ENCODE measurements around the gene UGP2.
"Not testable (repeated sequence)": the region's sequence is repeated elsewhere in the genome, so short reads cannot be mapped to it uniquely, and the experiment has no call there.

UGP2 gene

DNA sequence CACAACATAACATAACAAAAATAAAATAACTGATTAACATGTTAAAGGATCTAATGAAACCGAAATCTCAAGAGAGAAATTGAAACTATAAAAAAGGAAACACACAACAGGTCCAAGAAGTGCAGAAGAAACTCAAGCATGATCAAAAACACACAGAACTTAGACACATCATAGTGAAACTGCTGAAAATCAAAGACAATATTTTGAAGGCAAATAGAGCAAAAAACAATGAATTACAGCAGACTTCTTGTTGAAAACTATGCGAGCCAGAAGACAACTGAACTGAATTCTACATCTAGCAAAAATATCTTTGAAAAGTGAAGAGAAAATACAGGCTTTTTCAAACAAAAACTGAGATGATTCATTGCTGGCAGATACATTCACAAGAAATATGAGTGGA lies 61.3 kb downstream of the UGP2 start:
- TF ChIP-seq, protein P1, sequence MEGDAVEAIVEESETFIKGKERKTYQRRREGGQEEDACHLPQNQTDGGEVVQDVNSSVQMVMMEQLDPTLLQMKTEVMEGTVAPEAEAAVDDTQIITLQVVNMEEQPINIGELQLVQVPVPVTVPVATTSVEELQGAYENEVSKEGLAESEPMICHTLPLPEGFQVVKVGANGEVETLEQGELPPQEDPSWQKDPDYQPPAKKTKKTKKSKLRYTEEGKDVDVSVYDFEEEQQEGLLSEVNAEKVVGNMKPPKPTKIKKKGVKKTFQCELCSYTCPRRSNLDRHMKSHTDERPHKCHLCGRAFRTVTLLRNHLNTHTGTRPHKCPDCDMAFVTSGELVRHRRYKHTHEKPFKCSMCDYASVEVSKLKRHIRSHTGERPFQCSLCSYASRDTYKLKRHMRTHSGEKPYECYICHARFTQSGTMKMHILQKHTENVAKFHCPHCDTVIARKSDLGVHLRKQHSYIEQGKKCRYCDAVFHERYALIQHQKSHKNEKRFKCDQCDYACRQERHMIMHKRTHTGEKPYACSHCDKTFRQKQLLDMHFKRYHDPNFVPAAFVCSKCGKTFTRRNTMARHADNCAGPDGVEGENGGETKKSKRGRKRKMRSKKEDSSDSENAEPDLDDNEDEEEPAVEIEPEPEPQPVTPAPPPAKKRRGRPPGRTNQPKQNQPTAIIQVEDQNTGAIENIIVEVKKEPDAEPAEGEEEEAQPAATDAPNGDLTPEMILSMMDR (IDR thresholded peaks at IDR 0.05; ENCODE audit: borderline replicate concordance, insufficient read depth, low read depth, low read length): no peak
- H3K4me3 ChIP-seq (ENCODE audit: low read depth, low read length): no peak overlapping the region

DNA sequence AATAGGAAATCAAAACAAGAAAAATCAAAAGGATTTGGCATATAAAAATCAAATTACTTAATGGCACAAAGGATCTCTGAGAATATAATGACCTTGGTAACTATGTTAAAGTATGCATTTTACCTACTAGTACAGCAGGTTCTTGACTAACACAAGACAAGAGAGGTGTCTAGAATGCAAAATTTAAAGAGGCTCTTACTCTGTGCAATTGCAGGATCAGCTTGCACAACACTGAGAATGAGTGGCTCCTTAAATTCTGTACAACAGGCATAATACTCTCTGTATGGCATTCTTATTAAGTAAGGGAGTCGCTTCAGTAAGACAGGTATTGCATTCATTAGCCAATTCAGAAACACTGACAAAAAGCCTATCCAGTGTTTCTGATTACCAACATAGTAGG lies 72.6 kb downstream of the UGP2 start:
- TF ChIP-seq, protein P1 (IDR thresholded peaks at IDR 0.05; ENCODE audit: borderline replicate concordance, insufficient read depth, low read depth, low read length): no peak
- H3K4me3 ChIP-seq (ENCODE audit: low read depth, low read length): no peak overlapping the region

DNA sequence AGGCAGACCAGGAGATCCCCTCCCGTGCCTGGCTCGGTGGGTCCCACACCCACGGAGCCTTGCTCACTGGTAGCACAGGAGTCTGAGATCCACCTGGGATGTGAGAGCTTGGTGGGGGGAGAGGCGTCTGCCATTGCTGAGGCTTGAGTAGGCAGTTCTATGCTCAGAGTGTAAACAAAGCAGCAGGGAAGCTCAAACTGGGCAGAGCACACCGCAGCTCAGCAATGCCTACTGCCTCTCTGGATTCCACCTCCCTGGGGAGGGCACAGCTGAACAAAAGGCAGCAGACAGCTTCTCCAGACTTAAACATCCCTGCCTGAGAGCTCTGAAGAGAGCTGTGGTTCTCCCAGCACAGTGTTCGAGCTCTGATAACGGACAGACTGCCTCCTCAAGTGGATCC lies 85.1 kb downstream of the UGP2 start:
- TF ChIP-seq, protein P1 (IDR thresholded peaks at IDR 0.05; ENCODE audit: borderline replicate concordance, insufficient read depth, low read depth, low read length): no peak
- no peak overlapping the region for H3K4me3 ChIP-seq (ENCODE audit: low read depth, low read length)

DNA sequence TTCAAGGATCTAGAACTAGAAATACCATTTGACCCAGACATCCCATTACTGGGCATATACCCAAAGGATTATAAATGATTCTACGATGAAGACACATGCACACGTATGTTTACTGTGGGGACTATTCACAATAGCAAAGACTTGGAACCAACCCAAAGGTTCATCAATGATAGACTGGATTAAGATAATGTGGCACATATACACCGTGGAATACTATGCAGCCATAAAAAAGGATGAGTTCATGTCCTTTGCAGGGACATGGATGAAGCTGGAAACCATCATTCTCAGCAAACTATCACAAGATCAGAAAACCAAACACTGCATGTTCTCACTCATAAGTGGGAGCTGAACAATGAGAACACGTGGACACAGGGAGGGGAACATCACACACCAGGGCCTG lies 90.4 kb downstream of the UGP2 start:
- not testable (repeated sequence) for H3K4me3 ChIP-seq (ENCODE audit: low read depth, low read length)

All from GM12875 (cell line).